Measurements from ENCODE around the gene OSBP2.

The OSBP2 gene

DNA sequence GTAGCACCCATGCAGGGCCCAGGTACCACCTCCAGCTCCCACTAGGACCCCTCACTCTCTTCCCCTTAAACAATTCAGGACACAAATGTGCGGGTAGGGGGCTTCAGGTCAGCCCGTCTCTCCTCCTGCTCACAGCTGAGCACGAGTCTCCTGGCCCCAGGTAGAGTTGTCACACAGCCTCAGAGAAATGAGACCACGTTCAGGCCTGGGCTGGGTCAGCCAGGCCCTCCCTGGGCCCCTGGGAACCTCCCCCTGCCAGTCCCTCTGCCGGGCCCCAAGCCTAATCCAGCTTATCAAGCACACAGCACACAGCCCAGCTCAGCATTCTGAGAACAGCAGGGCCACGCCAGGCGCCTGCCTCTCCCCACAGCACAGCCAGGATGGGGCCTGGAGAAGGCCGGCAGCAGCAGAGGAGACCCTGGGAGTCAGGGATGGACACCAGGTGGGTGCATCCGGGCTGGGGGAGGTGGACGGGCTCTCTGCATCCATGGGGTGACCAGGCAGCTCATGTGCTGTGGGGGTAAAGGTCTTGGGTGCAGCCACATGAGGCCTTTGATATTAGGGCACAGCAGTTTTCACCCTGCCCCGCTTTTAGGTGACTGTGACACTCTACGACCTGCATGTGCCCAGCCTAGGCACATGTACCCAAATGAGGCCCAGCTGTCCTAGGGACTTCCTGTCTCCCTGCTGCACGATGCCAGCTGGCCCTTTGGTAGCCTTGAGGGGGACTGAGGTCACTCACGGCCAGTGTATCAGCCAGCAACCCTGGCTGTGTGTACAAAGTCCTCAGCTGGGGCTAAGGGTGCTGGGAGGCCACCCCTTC is 186.9 kb downstream of the OSBP2 start:
- no peak for DNase-seq (ENCODE audit: low spot score)

GRCh38 chr22:30882184-30882717 is 187.6 kb downstream of the OSBP2 start:
- DNase-seq (ENCODE audit: low spot score) = no peak

DNA sequence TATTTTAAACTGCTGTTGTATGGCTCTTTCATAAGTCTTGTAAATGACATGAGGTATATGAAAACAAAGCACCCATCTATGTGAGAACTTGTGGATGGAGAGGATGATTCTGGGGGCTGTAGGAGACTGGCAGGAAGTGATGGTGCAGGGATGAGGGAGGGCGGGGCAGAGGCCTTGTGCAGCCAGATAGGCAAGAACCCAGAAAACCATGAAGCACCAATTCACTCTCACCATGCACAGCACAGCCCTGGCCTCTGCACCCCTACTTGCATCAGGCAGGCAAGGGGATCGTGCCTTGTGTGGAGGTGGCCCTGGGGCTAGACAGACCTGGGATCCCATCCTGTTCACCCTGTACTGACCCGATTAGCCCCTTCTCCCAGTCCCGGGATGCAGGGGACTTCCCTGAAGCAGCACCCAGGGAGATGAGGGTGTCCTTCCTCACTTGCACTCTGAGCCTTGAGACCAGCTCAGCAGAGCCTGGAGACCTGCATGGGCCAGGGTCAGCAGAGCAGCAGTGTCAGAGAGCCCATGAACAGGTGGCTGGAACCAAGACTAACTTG is 188.4 kb downstream of the OSBP2 start:
- no peak for DNase-seq (ENCODE audit: low spot score)

- no peak for DNase-seq (ENCODE audit: low spot score)
These were observed 189.0 kb downstream of the OSBP2 start for GRCh38 chr22:30883586-30884145.

DNA sequence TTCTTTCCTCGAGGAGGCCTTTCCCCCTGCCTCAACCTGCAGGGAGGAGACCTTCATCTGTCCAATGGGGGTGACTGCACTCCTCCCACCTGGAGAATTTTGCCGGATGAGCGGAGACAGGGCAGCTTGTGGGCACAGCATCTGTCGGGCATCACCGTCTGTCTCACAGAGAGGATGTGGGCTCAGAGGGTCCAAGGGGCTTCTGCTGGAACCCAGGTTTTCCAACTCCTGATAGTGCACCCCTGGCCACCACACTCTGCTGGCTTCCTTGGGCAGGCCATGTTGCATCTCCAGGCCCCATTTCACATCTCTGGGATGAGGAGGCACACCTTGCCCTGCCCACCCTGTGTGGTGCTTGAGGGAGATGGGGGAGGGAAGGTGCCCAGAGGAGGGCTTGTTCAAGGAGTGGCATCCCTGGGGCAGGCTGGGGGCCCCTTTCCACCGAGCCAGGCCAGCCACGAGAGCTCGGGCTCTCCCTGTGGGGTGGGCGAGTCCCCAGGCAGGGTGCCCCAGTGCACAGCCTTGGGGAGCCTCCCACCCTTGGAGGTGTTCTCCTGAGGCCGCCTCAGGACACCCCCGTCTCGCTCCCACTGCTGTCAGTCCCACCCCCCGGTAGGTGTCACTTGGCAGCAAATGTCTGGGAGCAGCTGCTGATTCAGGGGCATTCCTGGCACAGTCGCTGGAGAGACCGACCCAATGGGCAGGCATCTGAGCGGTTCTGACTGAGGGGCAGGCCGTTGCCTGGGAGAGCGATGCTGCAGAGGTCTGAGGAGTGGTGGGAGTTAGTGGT is 189.7 kb downstream of the OSBP2 start:
- DNase-seq (ENCODE audit: low spot score) = no peak

GRCh38 chr22:30885001-30885366 is 190.3 kb downstream of the OSBP2 start:
- no peak for DNase-seq (ENCODE audit: low spot score)

DNA sequence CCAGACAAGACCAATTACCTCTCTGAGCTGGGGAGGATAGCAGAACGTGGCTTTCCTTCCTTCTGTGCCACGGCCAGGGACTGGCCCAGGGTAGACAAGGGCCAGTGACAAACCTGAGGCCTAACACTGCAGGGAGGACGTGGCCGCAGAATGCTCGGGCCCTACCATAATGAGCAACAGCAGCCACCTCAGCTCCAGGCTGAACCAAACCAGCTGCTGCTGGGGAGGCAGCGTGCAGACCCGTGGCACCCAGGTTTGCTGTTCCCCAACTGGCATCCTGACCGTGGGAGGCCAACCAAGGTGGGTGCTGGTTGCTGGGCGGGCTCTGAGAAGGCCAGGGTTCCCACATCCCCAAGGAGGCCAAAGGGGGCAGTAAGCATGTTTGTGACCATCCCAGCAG is 190.9 kb downstream of the OSBP2 start:
- no peak for DNase-seq (ENCODE audit: low spot score)

DNA sequence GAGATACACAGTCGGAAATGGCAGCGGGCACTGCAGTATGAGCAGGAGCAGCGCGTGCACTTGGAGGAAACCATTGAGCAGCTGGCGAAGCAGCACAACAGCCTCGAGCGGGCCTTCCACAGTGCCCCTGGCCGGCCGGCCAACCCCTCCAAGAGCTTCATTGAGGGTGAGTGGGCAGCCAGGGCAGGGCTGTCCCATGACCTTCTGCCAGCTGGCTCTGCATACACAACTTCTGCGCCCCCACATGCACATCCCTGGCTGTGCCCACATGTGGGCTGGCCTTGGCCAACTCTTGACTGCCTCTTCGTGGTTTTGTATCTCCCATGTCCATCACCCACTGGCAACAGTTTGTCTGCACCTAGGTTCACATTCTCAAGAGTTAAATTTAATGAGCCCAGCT is 192.8 kb downstream of the OSBP2 start:
- DNase-seq (ENCODE audit: low spot score) = no peak

DNA sequence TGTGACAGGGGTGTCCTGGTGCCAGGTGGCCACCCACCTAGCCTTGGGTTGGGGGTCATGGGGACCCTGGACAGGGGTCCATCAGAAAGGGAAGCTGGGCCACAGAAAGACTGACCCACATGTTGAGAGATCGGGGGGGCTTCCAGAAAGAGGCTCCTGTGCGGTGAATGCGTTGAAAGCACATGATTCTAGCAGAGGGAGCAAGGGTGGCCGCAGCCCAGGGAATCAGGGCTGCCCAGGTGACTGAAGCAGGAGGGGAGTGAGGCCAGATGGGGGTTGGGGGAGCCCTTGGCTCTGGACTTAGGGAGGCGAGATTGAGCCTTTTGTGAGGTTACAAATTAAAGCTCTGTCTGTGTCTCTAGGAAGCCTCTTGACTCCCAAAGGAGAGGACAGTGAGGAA is 193.2 kb downstream of the OSBP2 start:
- no peak for DNase-seq (ENCODE audit: low spot score)

DNA sequence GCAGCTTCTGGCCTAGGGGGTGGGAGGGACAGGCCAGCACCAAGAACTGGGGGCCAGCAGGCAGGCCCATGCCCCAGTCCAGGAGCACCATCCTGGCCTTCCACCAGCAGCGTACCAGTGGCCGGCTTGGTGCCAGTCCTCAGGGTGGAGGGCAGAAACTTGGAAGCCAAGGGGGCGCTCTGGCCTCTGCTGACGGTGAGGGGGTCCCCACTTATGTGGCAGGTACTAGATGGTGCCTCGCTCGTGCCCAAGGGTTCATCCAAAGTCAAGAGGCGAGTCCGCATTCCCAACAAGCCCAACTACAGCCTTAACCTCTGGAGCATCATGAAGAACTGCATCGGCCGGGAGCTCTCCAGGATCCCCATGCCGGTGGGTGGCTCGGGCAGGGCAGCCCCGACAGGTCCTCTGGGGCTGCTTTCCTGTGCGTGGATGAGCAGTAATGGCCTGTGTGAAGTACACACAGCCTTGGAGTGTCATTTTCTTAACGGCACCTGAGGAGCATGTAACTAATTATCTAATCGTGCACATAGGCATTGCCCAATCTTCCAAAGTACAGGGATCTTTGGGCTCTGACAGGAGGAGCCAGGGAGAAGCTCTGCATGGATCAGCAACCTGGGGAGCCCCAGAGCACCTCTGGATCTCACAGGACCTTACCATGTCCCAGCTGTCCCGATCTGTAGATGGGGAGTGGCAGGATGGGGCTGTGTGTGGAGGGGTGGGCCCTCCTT is 194.8 kb downstream of the OSBP2 start:
- DNase-seq (ENCODE audit: low spot score) = no peak

DNA sequence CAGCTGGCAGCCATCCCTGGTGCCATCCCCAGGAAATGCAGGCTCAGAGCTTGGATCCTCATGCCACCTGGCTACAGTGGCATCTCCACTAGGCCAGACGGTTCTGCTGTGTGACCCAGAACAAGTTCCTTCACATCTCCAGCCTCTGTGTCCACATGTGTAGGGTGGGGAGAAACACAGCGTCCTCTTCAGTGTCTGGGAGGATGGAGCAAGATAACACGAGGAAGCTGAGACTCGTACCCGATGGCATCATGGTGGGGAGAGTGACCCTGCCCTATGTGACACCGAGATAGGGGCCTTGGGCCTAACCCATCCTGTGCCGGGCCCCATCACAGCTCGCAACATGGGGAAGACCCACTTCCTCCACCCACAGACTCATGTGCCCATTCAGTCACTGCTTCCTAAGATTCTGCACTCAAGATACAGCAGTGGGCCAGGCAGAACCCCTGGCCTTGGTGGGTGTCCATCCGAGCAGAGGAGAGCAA is 195.4 kb downstream of the OSBP2 start:
- DNase-seq (ENCODE audit: low spot score) = no peak

DNA sequence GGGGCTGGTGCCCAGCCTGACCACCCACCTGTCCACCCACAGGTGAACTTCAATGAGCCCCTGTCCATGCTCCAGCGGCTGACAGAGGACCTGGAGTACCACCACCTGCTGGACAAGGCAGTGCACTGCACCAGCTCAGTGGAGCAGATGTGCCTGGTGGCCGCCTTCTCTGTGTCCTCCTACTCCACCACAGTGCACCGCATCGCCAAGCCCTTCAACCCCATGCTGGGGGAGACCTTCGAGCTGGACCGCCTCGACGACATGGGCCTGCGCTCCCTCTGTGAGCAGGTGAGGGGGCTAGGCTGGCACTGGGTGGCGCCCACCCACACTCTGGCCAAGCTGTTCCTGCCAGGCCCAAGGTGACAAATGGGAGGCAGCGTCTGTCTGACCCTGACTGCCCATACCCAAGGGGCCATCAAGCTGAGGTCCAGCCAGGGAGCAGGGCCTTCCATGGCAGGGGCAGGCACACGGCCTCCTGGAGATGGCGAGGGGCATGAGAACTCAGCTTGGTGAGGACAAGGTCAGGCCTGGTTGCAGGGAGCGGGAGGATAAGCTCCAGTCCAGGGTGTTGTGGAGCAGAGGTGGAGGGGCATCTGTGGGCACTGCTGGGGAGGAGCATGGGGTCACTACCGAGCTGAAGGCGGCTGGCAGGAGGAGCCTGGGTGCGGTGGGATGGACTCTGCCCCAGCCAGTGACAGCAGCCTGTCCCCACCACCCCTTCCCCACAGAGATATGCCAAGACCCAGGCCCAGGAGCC is 196.2 kb downstream of the OSBP2 start:
- peak; percentile 52 for DNase-seq (ENCODE audit: low spot score)

DNA sequence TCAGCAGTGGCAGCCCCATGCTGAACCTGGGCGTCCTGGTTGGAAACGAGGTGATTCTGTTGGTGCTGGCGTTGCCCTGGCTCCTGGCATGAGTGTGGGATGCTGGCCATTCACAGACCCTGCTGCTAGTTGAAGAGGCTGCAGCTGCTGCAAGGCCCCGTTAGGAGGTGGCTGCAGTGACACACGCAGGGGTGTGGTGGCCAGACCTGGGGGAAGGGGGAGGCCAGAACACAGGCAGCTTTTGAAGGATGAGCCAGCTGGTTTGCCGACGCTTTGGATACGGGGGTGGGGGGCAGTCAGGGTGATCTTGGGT is 196.7 kb downstream of the OSBP2 start:
- no peak for DNase-seq (ENCODE audit: low spot score)

- DNase-seq (ENCODE audit: low spot score) = no peak
These were observed 197.1 kb downstream of the OSBP2 start for GRCh38 chr22:30891781-30892180.

DNA sequence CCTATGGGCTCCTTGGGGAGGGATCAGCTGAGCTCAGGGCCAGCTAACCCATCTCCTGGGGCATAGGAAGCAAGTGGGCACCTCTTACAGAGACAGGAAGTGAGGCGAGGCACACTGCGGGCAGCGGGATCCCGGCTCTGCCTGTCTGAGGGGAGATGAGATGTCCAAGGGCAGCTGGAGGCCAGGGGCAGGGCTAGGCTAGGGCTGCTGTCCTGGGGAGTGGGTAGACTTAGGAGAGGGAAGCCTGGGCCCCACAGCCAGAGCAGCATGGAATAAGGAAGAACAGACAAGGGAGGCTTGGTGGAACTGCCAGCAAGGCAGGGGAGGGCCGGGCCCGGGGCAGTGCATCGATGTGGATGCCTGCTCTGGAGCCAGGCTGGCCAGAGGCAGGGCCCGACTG is 197.6 kb downstream of the OSBP2 start:
- no peak for DNase-seq (ENCODE audit: low spot score)

DNA sequence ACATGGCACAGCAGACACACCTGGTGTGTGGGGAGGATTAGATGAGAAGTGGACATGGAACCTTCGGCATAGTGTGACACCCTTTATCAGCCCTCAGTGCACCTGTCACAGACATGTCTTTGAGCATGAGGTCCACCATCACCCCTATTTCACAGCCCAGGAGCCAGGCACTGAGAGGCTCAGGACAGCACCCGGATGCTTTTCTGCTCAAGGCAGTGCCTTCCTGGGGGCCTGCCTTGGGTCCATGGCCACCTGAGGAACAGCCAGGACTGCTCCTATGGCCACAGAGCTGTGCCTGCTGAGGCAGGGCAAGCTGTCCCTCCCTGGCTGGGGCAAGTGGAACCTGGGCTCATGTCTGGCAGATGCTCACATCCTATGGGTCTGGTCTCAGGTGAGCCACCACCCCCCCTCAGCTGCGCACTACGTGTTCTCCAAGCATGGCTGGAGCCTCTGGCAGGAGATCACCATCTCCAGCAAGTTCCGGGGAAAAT is 198.1 kb downstream of the OSBP2 start:
- no peak for DNase-seq (ENCODE audit: low spot score)

- no peak for DNase-seq (ENCODE audit: low spot score)
These were observed 199.0 kb downstream of the OSBP2 start for GRCh38 chr22:30893434-30894370.

GRCh38 chr22:30894371-30894740 is 199.7 kb downstream of the OSBP2 start:
- no peak for DNase-seq (ENCODE audit: low spot score)

DNA sequence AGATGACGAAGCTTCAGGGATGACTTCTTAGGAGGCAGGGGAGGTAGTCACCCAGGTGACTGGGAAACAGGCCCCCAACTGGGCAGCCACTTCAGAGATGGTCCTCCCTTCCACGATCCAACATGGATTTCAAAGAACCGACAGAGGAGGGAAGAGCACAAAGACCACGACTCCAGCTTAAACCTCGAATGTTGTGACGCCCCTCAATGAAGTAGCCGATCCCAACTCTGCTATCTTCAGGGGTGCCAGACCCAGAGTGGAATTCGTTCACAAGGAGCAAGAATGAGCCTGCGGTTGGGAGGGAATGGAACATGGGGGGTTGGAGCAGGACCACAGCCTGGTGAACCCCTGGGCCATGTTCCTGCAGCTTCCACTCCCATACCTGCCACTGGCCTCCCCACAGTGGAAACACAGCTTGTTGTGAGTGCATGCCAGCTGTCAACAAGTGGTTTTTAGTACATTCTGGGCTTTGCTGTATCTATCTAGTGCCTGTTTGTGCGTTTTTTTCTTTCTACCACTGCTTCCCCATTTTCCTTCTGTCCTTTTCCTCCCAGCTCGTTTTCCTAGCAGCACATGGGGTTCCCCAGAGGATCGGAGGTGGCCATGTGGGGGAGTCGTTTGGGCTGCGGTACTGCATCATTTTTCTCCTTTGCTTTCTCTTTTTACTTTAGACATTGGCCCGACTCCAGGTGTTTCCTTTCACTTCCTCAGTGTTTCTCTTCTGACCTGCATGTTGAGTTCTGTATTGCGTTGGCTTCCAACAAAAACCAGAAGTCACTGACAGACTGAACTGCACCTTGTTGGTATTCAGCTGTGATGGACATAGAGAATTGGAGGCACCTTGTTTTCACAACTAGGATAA is 208.1 kb downstream of the OSBP2 start:
- DNase-seq (ENCODE audit: low spot score) = peak; percentile 32

Data from germinal center (tissue), 1 donor.